ENCODE results near the gene RAB8A. TPM values are rescaled to one million over a fixed set of nuclear protein-coding genes. Genes with fewer than 3 reads are reported as not detected.
"Not testable (repeated sequence)": the region's sequence is repeated elsewhere in the genome, so short reads cannot be mapped to it uniquely, and the experiment has no call there.

Gene RAB8A
- total RNA-seq, 6 donors from 2014 or later = 29.3 to 117 (median 60.6) TPM

DNA sequence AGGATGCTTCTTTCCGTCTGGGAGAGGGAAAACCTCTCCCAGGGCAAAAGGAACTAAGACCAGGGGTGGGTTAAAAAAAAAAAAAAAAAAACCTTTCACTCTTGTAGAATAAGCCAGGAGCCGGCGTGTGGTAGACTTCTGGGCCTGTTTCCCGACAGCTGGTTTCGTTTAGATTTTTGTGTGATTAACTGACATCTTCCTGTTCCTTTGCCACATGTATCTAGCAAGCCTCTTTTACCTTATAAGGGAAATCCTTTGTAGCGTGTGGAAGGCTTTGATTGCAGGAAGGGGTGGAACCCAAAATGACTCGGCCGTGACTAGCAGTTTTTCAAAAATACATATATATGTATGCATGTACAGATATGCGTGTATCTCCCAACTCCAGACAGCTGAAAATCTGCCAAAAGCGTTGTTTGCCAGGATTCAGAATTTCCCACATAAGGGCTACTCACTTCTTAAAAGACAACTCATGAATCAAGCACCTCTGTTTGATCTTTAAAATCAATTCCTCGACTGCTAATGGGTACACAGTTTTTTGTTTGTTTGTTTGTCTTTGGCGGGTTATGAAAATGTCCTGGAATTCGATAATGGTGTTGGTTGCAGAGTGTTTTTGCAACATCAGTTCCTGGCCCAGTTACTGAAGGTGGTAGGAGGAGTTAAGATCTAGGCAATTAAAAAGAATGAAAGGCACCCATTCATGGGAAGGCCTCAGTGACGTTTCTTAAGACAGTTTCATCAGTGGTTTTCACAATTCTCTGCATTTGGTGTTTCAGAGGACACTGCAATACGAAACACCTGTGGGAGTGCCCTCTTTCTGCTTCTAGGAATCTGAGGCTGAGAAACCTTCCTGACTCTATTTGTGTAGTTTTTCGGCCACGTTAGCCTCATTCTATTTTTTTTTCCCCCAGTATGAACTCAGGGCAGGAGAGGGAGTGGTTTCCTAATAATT, 32.7 kb upstream of the RAB8A start:
- peak overlapping the region; percentile 78 to 98 (median 88) for H3K4me3 ChIP-seq
- peak; percentile 54 to 66 for ATAC-seq (ENCODE audit: low FRiP score in 2 of 2)
- H3K27me3 ChIP-seq = no peaks in the 10 kb centered on the region
- peaks cover 47 to 81% (median 62%) of the 10 kb centered on the region in 4 donors for H3K4me1 ChIP-seq
- peaks cover 0 to 46% (median 29%) of the 10 kb centered on the region in 4 donors for H3K36me3 ChIP-seq
- no peaks in the 10 kb centered on the region for H3K9me3 ChIP-seq
- TF ChIP-seq POLR2A (IDR thresholded peaks at IDR 0.05) = peak in 2 of 4 donors; percentile 40 to 60
- peak in 2 of 4 donors; percentile 28 to 61 for TF ChIP-seq EP300 (IDR thresholded peaks at IDR 0.05)
- TF ChIP-seq, protein P1, sequence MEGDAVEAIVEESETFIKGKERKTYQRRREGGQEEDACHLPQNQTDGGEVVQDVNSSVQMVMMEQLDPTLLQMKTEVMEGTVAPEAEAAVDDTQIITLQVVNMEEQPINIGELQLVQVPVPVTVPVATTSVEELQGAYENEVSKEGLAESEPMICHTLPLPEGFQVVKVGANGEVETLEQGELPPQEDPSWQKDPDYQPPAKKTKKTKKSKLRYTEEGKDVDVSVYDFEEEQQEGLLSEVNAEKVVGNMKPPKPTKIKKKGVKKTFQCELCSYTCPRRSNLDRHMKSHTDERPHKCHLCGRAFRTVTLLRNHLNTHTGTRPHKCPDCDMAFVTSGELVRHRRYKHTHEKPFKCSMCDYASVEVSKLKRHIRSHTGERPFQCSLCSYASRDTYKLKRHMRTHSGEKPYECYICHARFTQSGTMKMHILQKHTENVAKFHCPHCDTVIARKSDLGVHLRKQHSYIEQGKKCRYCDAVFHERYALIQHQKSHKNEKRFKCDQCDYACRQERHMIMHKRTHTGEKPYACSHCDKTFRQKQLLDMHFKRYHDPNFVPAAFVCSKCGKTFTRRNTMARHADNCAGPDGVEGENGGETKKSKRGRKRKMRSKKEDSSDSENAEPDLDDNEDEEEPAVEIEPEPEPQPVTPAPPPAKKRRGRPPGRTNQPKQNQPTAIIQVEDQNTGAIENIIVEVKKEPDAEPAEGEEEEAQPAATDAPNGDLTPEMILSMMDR (IDR thresholded peaks at IDR 0.05) = no peak
- TF ChIP-seq POLR2AphosphoS5 (IDR thresholded peaks at IDR 0.05) = peak; percentile 62 to 88
- DNase-seq = peak in 1 of 2 donors; percentile 69
- H3K27ac ChIP-seq = peak overlapping the region; percentile 99 to 100 (median 99)
- WGBS, 2 donors = 3 to 4% methylated on average over 17 of the region's 17 CpGs

- DNase-seq (no peak), ATAC-seq (ENCODE audit: low FRiP score in 2 of 2) (no peak)
- Histone ChIP-seq H3K27me3 (no peaks in the 10 kb centered on the region), H3K36me3 (peaks cover 9 to 91% (median 74%) of the 10 kb centered on the region in 4 donors), H3K4me1 (peaks cover 79 to 100% (median 92%) of the 10 kb centered on the region in 4 donors), H3K9me3 (no peaks in the 10 kb centered on the region), H3K27ac (peak overlapping the region; percentile 47 to 70 (median 54)), H3K4me3 (no peak overlapping the region)
- TF ChIP-seq POLR2AphosphoS5 (IDR thresholded peaks at IDR 0.05) (no peak), EP300 (IDR thresholded peaks at IDR 0.05) (no peak), POLR2A (IDR thresholded peaks at IDR 0.05) (no peak)
- TF ChIP-seq, protein P1 (IDR thresholded peaks at IDR 0.05) = no peak
- 85 to 88% methylated on average over 9 to 11 of the region's 11 CpGs for WGBS, 2 donors
These were observed 27.5 kb upstream of the RAB8A start for GRCh38 chr19:16084067-16084685.

DNA sequence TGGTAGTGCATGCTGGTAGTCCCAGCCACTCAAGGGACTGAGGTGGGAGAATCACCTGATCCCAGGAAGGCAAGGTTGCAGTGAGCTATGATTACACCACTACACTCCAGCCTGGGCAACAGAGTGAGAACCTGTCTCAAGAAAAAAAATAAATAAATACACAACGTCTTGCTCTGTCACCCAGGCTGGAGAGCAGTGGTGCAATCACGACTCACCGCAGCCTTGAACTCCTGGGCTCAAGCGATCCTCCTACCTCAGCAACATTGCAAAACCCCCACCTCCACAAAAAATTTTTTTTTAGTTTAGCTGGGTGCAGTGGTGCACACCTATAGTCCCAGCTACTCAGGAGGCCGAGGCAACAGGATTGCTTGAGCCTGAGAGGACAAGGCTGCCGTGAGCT, 26.6 kb upstream of the RAB8A start:
- 53 to 64% methylated on average over 6 of the region's 6 CpGs for WGBS, 2 donors
- Histone ChIP-seq H3K4me3 (no peak overlapping the region), H3K36me3 (peaks cover 13 to 99% (median 83%) of the 10 kb centered on the region in 4 donors), H3K27me3 (no peaks in the 10 kb centered on the region), H3K27ac (peak overlapping the region; percentile 51 to 77 (median 64)), H3K4me1 (peaks cover 69 to 100% (median 83%) of the 10 kb centered on the region in 4 donors), H3K9me3 (no peaks in the 10 kb centered on the region)
- DNase-seq = peak in 1 of 2 donors; percentile 78
- ATAC-seq (ENCODE audit: low FRiP score in 2 of 2) = peak in 1 of 2 donors; percentile 12
- TF ChIP-seq POLR2AphosphoS5 (IDR thresholded peaks at IDR 0.05) = peak; percentile 19 to 21
- no peak for TF ChIP-seq POLR2A (IDR thresholded peaks at IDR 0.05)
- TF ChIP-seq EP300 (IDR thresholded peaks at IDR 0.05) = peak in 1 of 4 donors; percentile 24
- TF ChIP-seq, protein P1 (IDR thresholded peaks at IDR 0.05) = no peak

DNA sequence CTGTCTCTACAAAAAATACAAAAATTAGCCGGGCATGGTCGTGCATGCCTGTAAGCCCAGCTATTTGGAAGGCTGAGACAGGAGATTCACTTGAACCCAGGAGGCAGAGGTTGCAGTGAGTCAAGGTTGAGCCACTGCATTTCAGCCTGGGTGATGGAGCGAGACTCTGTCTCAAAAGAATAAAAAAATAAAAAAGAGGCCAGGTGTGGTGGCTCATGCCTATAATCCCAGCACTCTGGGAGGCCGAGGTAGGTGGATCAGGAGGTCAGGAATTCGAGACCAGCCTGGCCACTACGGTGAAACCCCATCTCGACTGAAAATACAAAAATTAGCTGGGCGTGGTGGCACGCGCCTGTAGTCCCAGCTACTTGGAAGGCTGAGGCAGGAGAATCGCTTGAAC, 24.3 kb upstream of the RAB8A start:
- DNase-seq; ATAC-seq (ENCODE audit: low FRiP score in 2 of 2); H3K4me3 ChIP-seq; H3K27me3 ChIP-seq; H3K9me3 ChIP-seq: not testable (repeated sequence)
- H3K4me1 ChIP-seq = peaks cover 50 to 77% (median 62%) of the 10 kb centered on the region in 4 donors
- H3K27ac ChIP-seq = peak overlapping the region; percentile 68 to 77 (median 73)
- WGBS, 2 donors = 73 to 84% methylated on average over 11 of the region's 11 CpGs
- peaks cover 26 to 100% (median 92%) of the 10 kb centered on the region in 4 donors for H3K36me3 ChIP-seq

DNA sequence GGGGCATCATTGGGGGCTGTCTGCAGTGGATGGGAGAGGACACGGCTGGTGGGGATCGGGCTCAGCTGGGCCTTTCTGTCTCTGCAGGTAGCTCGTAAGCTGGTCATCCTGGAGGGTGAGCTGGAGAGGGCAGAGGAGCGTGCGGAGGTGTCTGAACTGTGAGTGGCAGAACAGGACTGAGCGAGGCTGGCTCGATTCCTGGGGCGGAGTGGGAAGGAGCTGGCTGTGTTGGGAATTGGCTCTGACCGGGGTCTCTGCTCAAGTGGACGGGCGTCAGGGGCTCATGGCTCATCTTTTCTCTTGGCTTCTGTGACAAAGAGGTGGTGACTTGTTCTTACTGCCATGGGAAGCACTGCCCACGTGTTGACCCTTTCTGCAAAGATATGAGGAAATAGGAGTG, 23.7 kb upstream of the RAB8A start:
- peaks cover 30 to 100% (median 93%) of the 10 kb centered on the region in 4 donors for H3K36me3 ChIP-seq
- peak overlapping the region; percentile 68 to 77 (median 73) for H3K27ac ChIP-seq
- DNase-seq = no peak
- H3K4me3 ChIP-seq = no peak overlapping the region
- no peak for ATAC-seq (ENCODE audit: low FRiP score in 2 of 2)
- WGBS, 2 donors = 59 to 69% methylated on average over 12 of the region's 12 CpGs
- TF ChIP-seq POLR2A (IDR thresholded peaks at IDR 0.05) (no peak), EP300 (IDR thresholded peaks at IDR 0.05) (no peak), POLR2AphosphoS5 (IDR thresholded peaks at IDR 0.05) (no peak)
- TF ChIP-seq, protein P1 (IDR thresholded peaks at IDR 0.05) = no peak
- no peaks in the 10 kb centered on the region for H3K9me3 ChIP-seq
- H3K27me3 ChIP-seq = no peaks in the 10 kb centered on the region
- H3K4me1 ChIP-seq = peaks cover 49 to 71% (median 60%) of the 10 kb centered on the region in 4 donors

Data from upper lobe of left lung (tissue), 6 donors.